HG03280 (cell line): ENCODE data around the gene ZNF649.

Source experiments
- ATAC-seq: cut with Tn5 transposase; IDR thresholded peaks from one replicate; pipeline ENCODE4 v1.9.1; 2021; ENCODE audit warnings: mild to moderate bottlenecking, moderate library complexity; ENCODE audit not compliant: unreplicated experiment

Gene ZNF649

DNA sequence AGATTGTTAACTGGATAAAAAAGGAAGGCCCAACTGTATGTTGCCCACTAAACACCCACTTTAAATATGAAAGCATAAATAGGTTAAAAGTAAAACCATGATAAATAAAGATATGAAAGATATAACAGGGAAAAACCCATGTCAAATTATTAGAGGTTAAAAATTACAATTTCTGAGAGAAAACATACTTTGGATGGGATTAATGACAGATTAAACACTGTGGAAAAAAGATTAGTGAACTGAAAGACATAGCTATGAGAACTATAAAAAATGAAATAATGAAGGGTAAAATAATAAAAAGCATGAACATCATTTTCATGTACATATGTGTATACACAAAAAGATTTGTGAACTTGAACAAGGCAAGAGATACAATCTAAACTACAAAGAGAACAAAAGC, 14.9 kb downstream of the ZNF649 start:
- no peak for ATAC-seq

DNA sequence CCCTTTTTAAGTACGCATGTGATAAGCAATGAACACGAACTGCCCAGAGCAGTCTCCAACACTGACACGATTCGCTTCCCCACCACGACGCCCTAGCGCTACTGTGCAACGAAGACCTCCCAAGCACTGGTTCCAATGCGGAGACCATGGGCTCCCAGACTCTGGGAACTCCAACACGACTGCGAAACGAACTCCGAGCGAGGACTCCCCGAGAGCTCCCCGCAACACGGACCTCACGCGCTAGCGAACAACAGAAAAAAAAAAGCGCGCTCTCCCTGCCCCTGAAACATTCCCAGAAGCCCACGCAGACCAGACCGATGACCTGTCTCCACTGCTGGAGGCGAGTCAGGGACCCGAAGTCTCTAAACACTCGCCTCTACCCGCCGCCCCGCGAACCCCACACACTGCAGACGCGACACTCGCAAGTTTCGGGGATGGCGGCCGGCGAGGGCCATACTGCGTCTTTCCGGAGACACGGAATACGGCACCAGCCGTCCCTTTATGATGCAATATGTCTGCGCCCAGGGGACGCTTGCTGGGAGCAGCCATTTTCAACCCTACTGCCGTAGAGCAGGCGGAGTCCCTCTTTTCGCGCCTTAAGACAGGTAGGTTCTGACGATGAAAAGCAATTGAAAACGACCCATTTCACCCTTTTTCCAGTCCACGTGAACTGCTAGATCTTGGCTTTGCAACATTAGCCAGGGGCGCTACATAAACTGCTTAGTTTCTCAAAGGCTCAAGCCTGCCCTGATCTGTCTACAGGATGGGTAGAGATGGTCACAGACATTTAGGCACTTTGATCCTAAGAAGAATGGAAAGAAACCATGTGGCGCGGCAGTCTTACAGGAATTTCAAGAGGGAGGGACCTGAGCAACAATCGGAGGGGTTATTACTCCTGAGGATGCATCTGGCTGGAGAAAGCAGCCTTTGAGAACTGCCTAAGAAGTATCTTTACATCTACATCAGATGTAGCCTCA, 17.0 kb downstream of the ZNF649 start, which contains the start of gene ZNF577:
TSS of gene ZNF577 (minus strand) at position 430 of the 977 bp plus-strand sequence. CDS start 7,569 bp downstream, outside the sequence.
- ATAC-seq: no peak

DNA sequence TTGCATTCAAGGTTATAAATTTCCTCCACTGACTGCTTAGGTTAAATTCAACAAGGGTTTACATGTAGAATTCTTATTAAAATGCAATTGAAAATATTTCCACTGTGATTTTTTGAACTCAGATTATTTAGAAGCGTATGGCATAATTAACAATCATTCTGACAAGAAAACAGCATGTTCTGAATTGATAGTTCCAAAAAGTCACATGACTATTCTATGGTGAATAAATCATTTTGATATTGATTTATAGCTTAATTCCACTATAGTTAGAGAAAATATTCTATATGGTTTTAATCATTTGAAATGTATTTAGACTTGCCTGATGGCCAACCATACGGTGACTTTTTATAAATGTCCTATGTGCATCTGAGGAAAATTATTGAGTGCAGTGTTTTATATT, 20.1 kb downstream of the ZNF649 start:
- no peak for ATAC-seq

DNA sequence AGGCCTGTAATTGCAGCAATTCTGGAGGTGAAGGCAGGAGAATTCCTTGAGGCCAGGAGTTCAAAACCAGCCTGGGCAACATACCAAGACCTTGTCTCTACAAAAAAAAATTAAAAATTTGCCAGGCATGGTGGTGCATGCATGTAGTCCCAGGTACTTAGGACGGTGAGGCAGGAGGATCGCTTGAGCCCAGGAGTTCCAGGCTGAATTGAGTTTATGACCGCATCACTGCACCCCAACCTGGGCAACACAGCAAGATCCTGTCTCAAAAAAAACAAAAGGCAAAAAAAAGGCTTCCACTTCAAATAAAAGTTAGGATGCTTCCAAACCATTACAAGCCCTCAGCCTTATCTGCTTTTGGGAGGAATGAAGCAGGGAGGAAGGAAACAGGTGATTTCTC, 22.3 kb downstream of the ZNF649 start:
- no peak for ATAC-seq

DNA sequence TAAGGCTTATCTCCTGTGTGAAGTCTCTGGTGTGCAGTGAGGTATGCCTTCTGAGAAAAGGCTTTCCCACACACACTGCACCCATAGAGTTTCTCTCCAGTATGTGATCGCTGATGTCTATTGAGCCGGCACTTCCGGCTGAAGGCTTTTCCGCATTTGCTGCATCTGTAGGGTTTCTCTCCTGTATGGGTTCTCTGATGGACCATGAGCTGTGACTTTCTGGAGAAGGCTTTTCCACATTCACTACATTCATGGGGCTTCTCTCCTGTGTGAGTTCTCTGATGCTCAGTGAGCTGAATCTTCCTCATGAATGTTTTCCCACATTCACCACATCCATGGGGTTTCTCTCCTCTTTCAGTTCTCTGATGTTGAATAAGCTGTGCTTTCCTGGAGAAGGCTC, 31.7 kb downstream of the ZNF649 start:
- no peak for ATAC-seq

DNA sequence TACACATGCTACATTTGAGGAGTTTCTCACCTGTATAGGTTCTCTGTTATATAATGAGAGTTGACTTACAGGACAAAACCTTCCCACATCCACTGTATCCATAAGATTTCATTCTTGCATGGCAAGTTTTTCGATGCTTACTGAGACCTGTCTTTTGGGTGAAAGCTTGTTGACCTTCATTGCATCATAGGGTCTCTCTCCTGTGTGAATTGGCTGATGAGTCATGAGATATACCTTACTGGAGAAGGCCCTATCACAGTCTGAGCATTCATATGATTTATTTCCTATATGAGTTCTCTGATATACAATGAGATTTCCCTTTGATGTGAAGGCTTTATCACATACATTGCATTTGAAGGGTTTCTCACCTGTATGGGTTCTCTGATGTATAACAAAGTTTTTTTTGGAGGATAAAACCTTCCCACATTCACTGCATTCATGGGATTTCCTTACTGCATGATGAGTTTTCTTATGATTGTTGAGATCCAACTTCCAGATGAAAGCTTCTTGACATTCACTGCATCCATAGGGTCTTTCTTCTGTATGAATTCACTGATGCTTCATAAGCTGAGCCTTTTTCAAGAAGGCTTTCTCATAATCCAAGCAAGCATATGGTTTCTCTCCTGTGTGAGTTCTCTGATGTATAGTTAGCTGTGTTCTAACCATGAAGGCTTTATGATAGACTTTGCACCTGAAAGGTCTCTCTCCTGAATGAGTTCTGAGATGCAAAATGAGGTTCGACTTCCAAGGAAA, 42.8 kb downstream of the ZNF649 start:
- no peak for ATAC-seq
